Immature natural killer cell (primary cell): ENCODE measurements around the gene CCDC51. TPM values are rescaled to one million over a fixed set of nuclear protein-coding genes. Genes with fewer than 3 reads are reported as not detected.

Source experiments
- DNase-seq, 3 donors: peaks; one replicate each; pipeline ENCODE4 v3.0.0; 2022; ENCODE audit warnings: mixed read lengths in 1 of 3
- H3K27ac Mint-ChIP-seq, 6 donors: one replicate each; pipeline ENCODE4 v1.8.0; 2020; ENCODE audit warnings: mixed read lengths in 6 of 6, mild to moderate bottlenecking in 5 of 6, inconsistent platforms in 4 of 6, moderate library complexity in 3 of 6
- H3K27me3 Mint-ChIP-seq, 3 donors: one replicate each; pipeline ENCODE4 v1.8.0; 2020 to 2021; ENCODE audit warnings: low read depth in 3 of 3, mild to moderate bottlenecking in 3 of 3, mixed read lengths in 3 of 3, moderate library complexity in 3 of 3, inconsistent platforms in 1 of 3
- H3K36me3 Mint-ChIP-seq, 3 donors: one replicate each; pipeline ENCODE4 v1.8.0; 2020; ENCODE audit warnings: mixed read lengths in 3 of 3, inconsistent platforms in 2 of 3, mild to moderate bottlenecking in 2 of 3
- H3K4me1 Mint-ChIP-seq, 2 donors: one replicate each; pipeline ENCODE4 v1.8.0; 2020; ENCODE audit warnings: inconsistent platforms in 2 of 2, mild to moderate bottlenecking in 2 of 2, mixed read lengths in 2 of 2, moderate library complexity in 1 of 2
- H3K4me3 Mint-ChIP-seq, 5 donors: one replicate each; pipeline ENCODE4 v1.8.0; 2020; ENCODE audit warnings: mild to moderate bottlenecking in 5 of 5, mixed read lengths in 5 of 5, inconsistent platforms in 3 of 5, moderate library complexity in 3 of 5
- H3K9me3 Mint-ChIP-seq, 6 donors: one replicate each; pipeline ENCODE4 v1.8.0; 2020; ENCODE audit warnings: mild to moderate bottlenecking in 6 of 6, mixed read lengths in 6 of 6, inconsistent platforms in 4 of 6, moderate library complexity in 3 of 6
- polyA plus RNA-seq, 3 donors: library from polyadenylated mRNA; unstranded; fragments of 300-500 nt; fragmentation: Illumina TruSeq; gene quantifications; one replicate each; pipeline ENCODE4 v1.2.3, GENCODE V29; 2021

CCDC51 gene
- polyA plus RNA-seq, 3 donors from 2014 or later: 10.2 to 16.3 (median 10.6) TPM

DNA sequence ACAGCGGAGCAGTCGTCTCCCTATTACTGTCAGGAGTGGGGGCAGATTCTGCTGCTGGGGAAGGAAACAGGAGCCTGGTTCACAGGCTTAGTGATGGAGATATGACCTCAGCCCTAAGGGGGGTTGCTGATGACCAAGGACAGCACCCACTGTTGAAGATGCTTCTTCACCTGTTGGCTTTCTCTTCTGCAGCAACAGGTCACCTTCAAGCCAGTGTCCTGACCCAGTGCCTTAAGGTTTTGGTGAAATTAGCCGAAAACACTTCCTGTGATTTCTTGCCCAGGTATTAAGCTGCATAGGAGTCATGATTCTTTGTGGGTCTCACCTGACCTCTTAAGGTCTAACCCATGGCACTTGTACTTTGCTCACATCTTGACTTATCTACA lies 20.6 kb upstream of the CCDC51 start:
- peaks cover 0 to 13% (median 0%) of the 10 kb centered on the region in 3 donors for H3K36me3 Mint-ChIP-seq
- peaks cover 0 to 2% (median 1%) of the 10 kb centered on the region in 3 donors for H3K27me3 Mint-ChIP-seq
- H3K27ac Mint-ChIP-seq: peak overlapping the region in 2 of 6 donors; percentile 27 to 65
- H3K4me3 Mint-ChIP-seq: no peak overlapping the region
- H3K9me3 Mint-ChIP-seq: no peaks in the 10 kb centered on the region
- peaks cover 5% of the 10 kb centered on the region in 2 donors for H3K4me1 Mint-ChIP-seq
- no peak for DNase-seq

DNA sequence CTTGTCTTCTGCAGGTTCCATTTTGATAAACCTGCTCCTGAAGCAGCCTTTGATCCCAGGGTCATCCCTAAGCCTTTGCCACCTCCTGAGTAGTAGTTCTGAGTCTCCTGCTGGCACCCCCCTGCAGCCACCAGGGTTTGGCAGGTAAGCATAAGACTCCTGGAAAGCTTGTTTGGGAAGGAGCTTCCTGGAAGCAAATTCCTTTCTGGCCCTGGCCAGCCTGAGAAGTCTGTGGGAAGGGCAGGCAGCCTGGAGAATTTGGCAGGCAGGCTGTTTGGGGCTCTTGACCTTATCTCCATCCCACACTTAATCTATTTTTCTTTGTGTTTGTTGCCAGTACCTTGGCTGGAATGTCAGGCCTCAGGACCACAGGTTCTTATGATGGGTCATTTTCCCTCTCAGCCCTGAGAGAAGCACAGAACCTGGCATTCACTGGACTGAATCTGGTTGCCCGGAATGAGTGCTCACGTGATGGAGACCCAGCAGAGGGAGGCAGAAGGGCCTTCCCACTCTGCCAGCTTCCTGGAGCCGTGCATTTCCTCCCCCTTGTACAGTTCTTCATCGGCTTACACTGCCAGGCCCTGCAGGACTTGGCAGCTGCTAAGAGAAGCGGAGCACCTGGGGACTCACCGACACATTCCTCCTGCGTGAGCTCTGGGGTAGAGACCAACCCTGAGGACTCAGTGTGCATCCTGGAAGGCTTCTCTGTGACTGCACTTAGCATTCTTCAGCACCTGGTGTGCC lies 20.0 kb upstream of the CCDC51 start:
- Mint-ChIP-seq H3K4me3 (no peak overlapping the region), H3K9me3 (no peaks in the 10 kb centered on the region), H3K36me3 (peaks cover 0 to 17% (median 3%) of the 10 kb centered on the region in 3 donors), H3K27me3 (peaks cover 0 to 2% (median 0%) of the 10 kb centered on the region in 3 donors), H3K4me1 (no peaks in the 10 kb centered on the region), H3K27ac (peak overlapping the region in 1 of 6 donors; percentile 65)
- no peak for DNase-seq

DNA sequence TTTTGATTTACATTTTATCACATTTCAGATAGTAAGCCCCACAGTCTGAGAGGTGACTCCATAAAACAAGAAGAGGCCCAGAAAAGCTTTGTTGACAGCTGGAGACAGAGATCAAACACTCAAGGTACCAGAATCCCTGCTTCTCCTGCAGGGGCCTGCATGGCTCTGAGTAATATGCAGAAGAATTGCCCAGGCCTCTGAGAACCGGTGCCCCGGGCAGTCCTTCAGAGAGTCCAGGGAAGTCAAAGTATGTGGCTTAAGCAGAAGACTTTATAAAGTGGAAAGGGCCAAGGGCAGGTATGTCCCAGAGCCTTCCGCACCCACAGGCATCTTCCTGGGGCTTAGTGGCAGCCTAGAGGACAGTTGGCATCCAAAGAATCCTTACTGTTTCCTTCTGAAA lies 19.4 kb upstream of the CCDC51 start:
- Mint-ChIP-seq H3K9me3 (no peaks in the 10 kb centered on the region), H3K36me3 (peaks cover 0 to 21% (median 4%) of the 10 kb centered on the region in 3 donors), H3K4me3 (no peak overlapping the region), H3K27ac (no peak overlapping the region), H3K27me3 (peaks cover 0 to 2% (median 0%) of the 10 kb centered on the region in 3 donors), H3K4me1 (no peaks in the 10 kb centered on the region)
- no peak for DNase-seq

DNA sequence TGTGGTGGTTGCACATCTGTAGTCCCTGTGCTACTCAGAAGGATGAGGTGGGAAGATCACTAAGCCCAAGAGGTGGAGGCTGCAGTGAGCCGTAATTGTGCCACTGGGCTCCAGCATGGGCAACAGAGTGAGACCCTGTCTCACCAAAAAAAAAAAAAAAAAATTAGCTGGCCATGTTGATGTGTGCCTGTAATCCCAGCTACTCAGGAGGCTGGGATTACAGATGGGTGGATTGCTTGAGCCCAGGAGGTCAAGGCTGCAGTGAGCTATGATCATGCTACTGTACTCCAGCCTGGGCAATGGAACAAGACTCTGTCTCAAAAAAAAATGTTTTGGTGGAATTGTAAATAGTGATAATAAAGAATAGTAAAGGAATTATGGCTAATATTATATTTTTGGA lies 16.5 kb upstream of the CCDC51 start:
- Mint-ChIP-seq H3K4me1 (no peaks in the 10 kb centered on the region), H3K27me3 (peaks cover 0 to 3% (median 0%) of the 10 kb centered on the region in 3 donors), H3K9me3 (no peaks in the 10 kb centered on the region), H3K36me3 (peaks cover 2 to 40% (median 11%) of the 10 kb centered on the region in 3 donors), H3K27ac (peak overlapping the region in 1 of 6 donors; percentile 46), H3K4me3 (no peak overlapping the region)
- no peak for DNase-seq

DNA sequence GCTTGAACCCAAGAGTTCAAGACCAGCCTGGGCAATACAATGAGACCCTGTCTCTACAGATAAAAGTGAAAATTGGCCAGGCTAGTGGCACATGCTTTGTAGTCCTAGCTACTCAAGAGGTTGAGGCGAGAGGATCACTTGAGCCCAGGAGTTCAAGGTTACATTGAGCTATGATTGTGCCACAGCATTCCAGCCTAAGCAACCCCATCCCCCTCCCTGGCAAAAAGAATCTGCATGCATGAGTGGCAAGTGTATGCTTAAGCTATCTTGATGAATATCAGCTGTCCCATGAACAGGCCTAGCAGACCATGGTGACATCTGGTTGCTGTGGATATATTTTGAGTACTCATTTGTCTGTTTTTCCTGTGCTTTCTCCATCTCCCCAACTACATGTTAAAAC lies 11.4 kb upstream of the CCDC51 start:
- Mint-ChIP-seq H3K27ac (peak overlapping the region in 1 of 6 donors; percentile 11), H3K27me3 (peaks cover 0 to 2% (median 1%) of the 10 kb centered on the region in 3 donors), H3K4me3 (no peak overlapping the region), H3K4me1 (peaks cover 20 to 23% of the 10 kb centered on the region in 2 donors), H3K36me3 (peaks cover 8 to 32% (median 13%) of the 10 kb centered on the region in 3 donors), H3K9me3 (peaks cover 0 to under 1% (median 0%) of the 10 kb centered on the region in 6 donors)
- no peak for DNase-seq

- DNase-seq: peak; percentile 84 to 86 (median 85)
- peak within 1 kb of the TSS; percentile 85 to 93 (median 88) for H3K4me3 Mint-ChIP-seq
- peaks cover 7 to 19% (median 7%) of the 10 kb centered on the region in 3 donors for H3K36me3 Mint-ChIP-seq
- H3K27me3 Mint-ChIP-seq: peaks cover 0 to 9% (median 5%) of the 10 kb centered on the region in 3 donors
- H3K27ac Mint-ChIP-seq: peak within 1 kb of the TSS; percentile 88 to 97 (median 94)
- peaks cover 0 to 2% (median 0%) of the 10 kb centered on the region in 6 donors for H3K9me3 Mint-ChIP-seq
- peaks cover 35 to 42% of the 10 kb centered on the region in 2 donors for H3K4me1 Mint-ChIP-seq
Observed at GRCh38 chr3:48446425-48447193, 6.7 kb upstream of the CCDC51 start, which contains the start of gene ATRIP. TSS of gene ATRIP (plus strand) at chr3:48446737. CDS start at chr3:48446846, 109 bp downstream.

- peak overlapping the region; percentile 85 to 93 (median 88) for H3K4me3 Mint-ChIP-seq
- H3K36me3 Mint-ChIP-seq: peaks cover 4 to 18% (median 4%) of the 10 kb centered on the region in 3 donors
- peak overlapping the region; percentile 88 to 97 (median 94) for H3K27ac Mint-ChIP-seq
- H3K9me3 Mint-ChIP-seq: peaks cover 0 to 2% (median 0%) of the 10 kb centered on the region in 6 donors
- no peak for DNase-seq
- peaks cover 40 to 48% of the 10 kb centered on the region in 2 donors for H3K4me1 Mint-ChIP-seq
- H3K27me3 Mint-ChIP-seq: peaks cover 0 to 9% (median 6%) of the 10 kb centered on the region in 3 donors
Observed at GRCh38 chr3:48446043-48446424, 6.1 kb upstream of the CCDC51 start.

DNA sequence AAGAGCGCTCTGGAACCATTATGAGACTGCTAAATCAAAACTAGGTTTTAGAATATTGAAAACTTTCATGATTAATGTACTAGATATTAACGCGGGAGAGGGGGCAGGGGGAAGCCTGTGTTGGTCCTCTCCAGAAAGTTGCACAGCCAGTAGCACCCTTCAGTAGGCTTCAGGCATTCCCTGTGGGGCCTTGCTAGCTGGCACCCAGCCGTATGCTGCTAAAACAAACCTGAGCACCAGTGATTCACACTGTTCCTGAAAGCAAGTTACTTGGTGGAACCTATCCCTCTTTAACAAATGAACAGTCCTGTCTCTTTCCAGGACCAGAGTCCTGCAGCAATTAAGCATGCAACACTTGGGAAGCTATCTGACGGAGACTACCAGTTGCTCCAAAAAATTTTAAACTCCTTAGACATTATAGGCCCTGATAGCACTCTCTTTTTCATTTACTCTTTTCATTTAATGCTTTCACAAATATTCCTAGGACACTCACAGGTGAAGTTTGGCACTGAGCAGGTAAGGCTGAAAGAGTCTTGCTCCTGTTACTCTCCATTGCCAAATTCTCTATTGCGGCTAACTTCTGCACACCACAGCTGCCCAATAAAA lies 5.5 kb upstream of the CCDC51 start:
- no peak for DNase-seq
- peak overlapping the region; percentile 88 to 97 (median 94) for H3K27ac Mint-ChIP-seq
- H3K36me3 Mint-ChIP-seq: peaks cover 4 to 18% (median 4%) of the 10 kb centered on the region in 3 donors
- H3K9me3 Mint-ChIP-seq: peaks cover 0 to 2% (median 0%) of the 10 kb centered on the region in 6 donors
- peak overlapping the region; percentile 85 to 93 (median 88) for H3K4me3 Mint-ChIP-seq
- H3K27me3 Mint-ChIP-seq: peaks cover 0 to 13% (median 6%) of the 10 kb centered on the region in 3 donors
- H3K4me1 Mint-ChIP-seq: peaks cover 46 to 55% of the 10 kb centered on the region in 2 donors

GRCh38 chr3:48441940-48442339 lies 2.0 kb upstream of the CCDC51 start:
- no peak for DNase-seq
- Mint-ChIP-seq H3K27ac (peak overlapping the region in 4 of 6 donors; percentile 99 to 100 (median 100)), H3K27me3 (peaks cover 6 to 13% (median 12%) of the 10 kb centered on the region in 3 donors), H3K9me3 (peaks cover 0 to 2% (median 0%) of the 10 kb centered on the region in 6 donors), H3K36me3 (peaks cover 0 to 14% (median 4%) of the 10 kb centered on the region in 3 donors), H3K4me1 (peaks cover 53 to 55% of the 10 kb centered on the region in 2 donors), H3K4me3 (peak overlapping the region; percentile 93 to 100 (median 96))

- peaks cover 6 to 13% (median 7%) of the 10 kb centered on the region in 3 donors for H3K27me3 Mint-ChIP-seq
- H3K4me3 Mint-ChIP-seq: peak overlapping the region; percentile 93 to 100 (median 96)
- peaks cover 44 to 45% of the 10 kb centered on the region in 2 donors for H3K4me1 Mint-ChIP-seq
- peak overlapping the region in 4 of 6 donors; percentile 99 to 100 (median 100) for H3K27ac Mint-ChIP-seq
- DNase-seq: peak in 1 of 3 donors; percentile 23
- no peaks in the 10 kb centered on the region for H3K9me3 Mint-ChIP-seq
- peaks cover 0 to 14% (median 4%) of the 10 kb centered on the region in 3 donors for H3K36me3 Mint-ChIP-seq
Observed at GRCh38 chr3:48440590-48440958, 655 bp upstream of the CCDC51 start.

DNA sequence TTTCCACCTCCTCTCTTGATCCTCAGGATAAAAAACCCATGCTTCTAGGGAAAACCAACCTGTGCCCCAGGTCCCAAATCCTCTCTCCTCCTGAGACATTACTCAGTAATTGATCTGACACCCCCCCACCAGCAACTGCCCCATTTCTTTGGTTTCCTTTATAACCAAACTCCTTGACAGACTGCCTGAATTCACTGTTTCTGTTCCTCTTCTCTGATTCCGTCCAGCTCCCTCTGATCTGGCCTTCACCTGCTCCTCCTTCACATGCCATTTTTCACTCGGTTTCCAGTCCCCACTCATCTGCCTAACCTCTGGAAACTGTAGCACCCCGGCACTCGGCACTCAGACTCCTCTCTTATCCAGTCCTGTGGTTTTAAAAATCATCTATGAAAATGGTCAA lies 2.1 kb downstream of the CCDC51 start:
- Mint-ChIP-seq H3K9me3 (no peaks in the 10 kb centered on the region), H3K36me3 (peaks cover 0 to 8% (median 4%) of the 10 kb centered on the region in 3 donors), H3K27ac (peak overlapping the region in 4 of 6 donors; percentile 3 to 100 (median 100)), H3K4me1 (peaks cover 49 to 51% of the 10 kb centered on the region in 2 donors), H3K27me3 (peaks cover 5 to 10% (median 6%) of the 10 kb centered on the region in 3 donors), H3K4me3 (no peak overlapping the region)
- DNase-seq: no peak

DNA sequence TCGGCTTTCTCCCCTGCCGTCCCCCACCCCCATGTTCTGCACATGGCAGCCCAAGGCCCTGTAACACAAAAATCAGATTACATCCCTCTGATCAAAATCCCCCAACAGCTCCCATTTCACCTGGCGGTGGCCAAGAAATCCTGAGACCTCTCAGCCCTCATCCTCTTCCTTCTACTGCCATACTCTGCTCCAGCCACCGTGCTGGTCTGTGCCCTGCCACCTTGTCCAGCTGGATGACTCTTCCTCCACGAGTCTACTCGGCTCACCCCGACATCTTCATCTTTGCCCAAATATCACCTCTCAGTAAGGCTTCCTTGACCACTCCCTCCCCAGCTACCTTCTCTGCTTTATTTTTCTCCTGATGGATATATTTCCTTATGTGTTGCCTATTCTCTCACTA lies 3.1 kb downstream of the CCDC51 start:
- Mint-ChIP-seq H3K27ac (no peak overlapping the region), H3K9me3 (no peaks in the 10 kb centered on the region), H3K27me3 (peaks cover 5 to 10% (median 6%) of the 10 kb centered on the region in 3 donors), H3K4me3 (no peak overlapping the region), H3K4me1 (peaks cover 47 to 48% of the 10 kb centered on the region in 2 donors), H3K36me3 (peaks cover 0 to 9% (median 0%) of the 10 kb centered on the region in 3 donors)
- no peak for DNase-seq

GRCh38 chr3:48436477-48436787 lies 3.5 kb downstream of the CCDC51 start:
- H3K27me3 Mint-ChIP-seq: peaks cover 5 to 7% (median 6%) of the 10 kb centered on the region in 3 donors
- no peaks in the 10 kb centered on the region for H3K9me3 Mint-ChIP-seq
- peaks cover 0 to 8% (median 0%) of the 10 kb centered on the region in 3 donors for H3K36me3 Mint-ChIP-seq
- no peak overlapping the region for H3K27ac Mint-ChIP-seq
- no peak overlapping the region for H3K4me3 Mint-ChIP-seq
- no peak for DNase-seq
- H3K4me1 Mint-ChIP-seq: peaks cover 43% of the 10 kb centered on the region in 2 donors
